Activated naive CD8-positive, alpha-beta T cell treated with anti-CD3 and anti-CD28 coated beads, Interleukin-2, amount 50 U/mL, for 24 hours (primary cell): Measurements from ENCODE around the gene BICC1.

ENCODE experiments used
- ATAC-seq: fragments of 150-1000 bp; cut with Tn5 transposase; one replicate; pipeline ENCODE4 v1.10.0; 2021
- DNase-seq: peaks from one replicate; pipeline ENCODE4 v3.0.0; 2021
- H3K27ac Mint-ChIP-seq: one replicate; pipeline ENCODE4 v1.8.0; 2021; ENCODE audit warnings: mild to moderate bottlenecking, mixed read lengths
- H3K27me3 Mint-ChIP-seq: one replicate; pipeline ENCODE4 v1.8.0; 2021; ENCODE audit warnings: mixed read lengths
- H3K36me3 Mint-ChIP-seq: one replicate; pipeline ENCODE4 v1.8.0; 2021; ENCODE audit warnings: low read depth, mixed read lengths
- H3K4me1 Mint-ChIP-seq: one replicate; pipeline ENCODE4 v1.8.0; 2021; ENCODE audit warnings: mixed read lengths
- H3K4me3 Mint-ChIP-seq: one replicate; pipeline ENCODE4 v1.8.0; 2021; ENCODE audit warnings: mild to moderate bottlenecking, moderate library complexity, mixed read lengths
- H3K9me3 Mint-ChIP-seq: one replicate; pipeline ENCODE4 v1.8.0; 2021; ENCODE audit warnings: mixed read lengths

BICC1 gene

GRCh38 chr10:58725901-58726300 is 213.2 kb downstream of the BICC1 start:
- DNase-seq (no peak), ATAC-seq (no peak)
- no peak overlapping the region for H3K4me3 Mint-ChIP-seq
- H3K27ac Mint-ChIP-seq: no peak overlapping the region
- peaks cover under 1% of the 10 kb centered on the region for H3K9me3 Mint-ChIP-seq
- H3K36me3 Mint-ChIP-seq: no peaks in the 10 kb centered on the region
- H3K4me1 Mint-ChIP-seq: no peaks in the 10 kb centered on the region
- H3K27me3 Mint-ChIP-seq: no peaks in the 10 kb centered on the region

GRCh38 chr10:58727633-58728032 is 215.0 kb downstream of the BICC1 start:
- H3K36me3 Mint-ChIP-seq: peaks cover 2% of the 10 kb centered on the region
- H3K4me1 Mint-ChIP-seq: no peaks in the 10 kb centered on the region
- DNase-seq: no peak
- H3K4me3 Mint-ChIP-seq: no peak overlapping the region
- no peak for ATAC-seq
- no peaks in the 10 kb centered on the region for H3K27me3 Mint-ChIP-seq
- H3K27ac Mint-ChIP-seq: no peak overlapping the region
- H3K9me3 Mint-ChIP-seq: peaks cover 6% of the 10 kb centered on the region

- DNase-seq (no peak), ATAC-seq (no peak)
- no peaks in the 10 kb centered on the region for H3K4me1 Mint-ChIP-seq
- H3K4me3 Mint-ChIP-seq: no peak overlapping the region
- H3K9me3 Mint-ChIP-seq: peaks cover 6% of the 10 kb centered on the region
- H3K27ac Mint-ChIP-seq: no peak overlapping the region
- peaks cover 2% of the 10 kb centered on the region for H3K36me3 Mint-ChIP-seq
- no peaks in the 10 kb centered on the region for H3K27me3 Mint-ChIP-seq
Measured at GRCh38 chr10:58731276-58731675, 218.6 kb downstream of the BICC1 start.

DNA sequence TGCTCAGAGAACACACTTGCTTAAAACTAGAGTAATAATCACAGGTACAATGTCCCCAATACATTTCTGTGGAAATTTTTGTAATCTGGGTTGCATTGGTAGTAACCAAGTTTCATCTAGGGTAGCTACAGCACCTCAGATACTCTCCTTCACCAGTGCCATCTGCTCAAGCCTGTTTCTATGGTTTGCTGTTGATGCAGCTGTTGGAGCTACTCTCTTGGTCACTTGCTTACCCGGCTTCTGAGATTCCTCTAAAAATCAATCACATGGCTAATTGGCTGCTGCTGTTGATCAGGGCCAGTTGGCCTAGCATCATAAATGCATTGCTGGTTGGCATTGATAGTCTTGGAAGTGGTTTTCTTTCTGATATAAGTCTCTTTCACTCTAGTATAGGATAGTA is 220.8 kb downstream of the BICC1 start:
- ATAC-seq (no peak), DNase-seq (no peak)
- H3K4me3 Mint-ChIP-seq: no peak overlapping the region
- no peak overlapping the region for H3K27ac Mint-ChIP-seq
- no peaks in the 10 kb centered on the region for H3K4me1 Mint-ChIP-seq
- peaks cover 2% of the 10 kb centered on the region for H3K36me3 Mint-ChIP-seq
- peaks cover 6% of the 10 kb centered on the region for H3K9me3 Mint-ChIP-seq
- no peaks in the 10 kb centered on the region for H3K27me3 Mint-ChIP-seq

- peaks cover 6% of the 10 kb centered on the region for H3K9me3 Mint-ChIP-seq
- no peak overlapping the region for H3K27ac Mint-ChIP-seq
- no peaks in the 10 kb centered on the region for H3K4me1 Mint-ChIP-seq
- no peaks in the 10 kb centered on the region for H3K27me3 Mint-ChIP-seq
- DNase-seq: no peak
- no peak for ATAC-seq
- peaks cover 2% of the 10 kb centered on the region for H3K36me3 Mint-ChIP-seq
- no peak overlapping the region for H3K4me3 Mint-ChIP-seq
Measured at GRCh38 chr10:58734116-58734515, 221.4 kb downstream of the BICC1 start.

- no peak overlapping the region for H3K4me3 Mint-ChIP-seq
- ATAC-seq (no peak), DNase-seq (no peak)
- peaks cover 2% of the 10 kb centered on the region for H3K36me3 Mint-ChIP-seq
- no peaks in the 10 kb centered on the region for H3K27me3 Mint-ChIP-seq
- peaks cover 6% of the 10 kb centered on the region for H3K9me3 Mint-ChIP-seq
- no peak overlapping the region for H3K27ac Mint-ChIP-seq
- H3K4me1 Mint-ChIP-seq: no peaks in the 10 kb centered on the region
Measured at GRCh38 chr10:58734664-58735063, 222.0 kb downstream of the BICC1 start.

GRCh38 chr10:58735087-58735486 is 222.4 kb downstream of the BICC1 start:
- Mint-ChIP-seq H3K4me3 (no peak overlapping the region), H3K36me3 (peaks cover 2% of the 10 kb centered on the region), H3K27ac (no peak overlapping the region), H3K4me1 (no peaks in the 10 kb centered on the region), H3K27me3 (no peaks in the 10 kb centered on the region), H3K9me3 (peaks cover 6% of the 10 kb centered on the region)
- ATAC-seq: no peak
- no peak for DNase-seq

DNA sequence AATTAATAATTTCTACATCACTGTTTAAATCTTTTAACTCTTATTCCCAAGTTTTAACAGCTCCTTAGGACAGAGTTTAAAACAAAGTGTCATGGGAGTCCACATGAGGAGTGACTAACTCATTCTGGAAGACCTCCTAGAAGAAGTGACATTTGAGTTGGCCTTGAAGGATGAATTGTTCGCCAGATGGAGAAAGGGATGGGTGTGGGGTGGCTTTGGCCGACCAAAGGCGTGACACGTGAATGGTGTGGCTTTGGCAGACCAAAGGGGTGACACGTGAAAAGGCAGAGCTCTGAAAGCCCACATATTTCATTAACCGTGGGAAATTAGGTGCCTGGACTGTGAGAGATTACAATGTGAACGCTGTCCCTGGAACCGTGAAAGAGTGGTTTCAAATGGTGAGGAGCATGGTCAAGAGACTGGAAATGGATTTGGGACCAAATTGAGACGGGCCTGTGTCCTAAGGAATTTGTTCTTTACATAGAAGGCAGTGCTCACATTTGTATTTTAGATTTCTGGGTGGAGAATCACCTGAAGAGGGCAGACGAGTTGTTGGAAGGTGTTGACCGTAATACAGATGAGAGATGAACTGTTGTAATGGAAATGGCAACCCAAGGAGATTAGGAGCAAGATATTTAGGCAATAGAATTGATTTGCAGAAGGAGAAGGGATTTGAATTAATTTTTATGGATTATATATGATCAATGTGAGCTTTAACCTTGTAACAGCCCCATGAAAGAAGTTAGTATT is 228.1 kb downstream of the BICC1 start:
- Mint-ChIP-seq H3K4me3 (no peak overlapping the region), H3K27ac (no peak overlapping the region), H3K27me3 (no peaks in the 10 kb centered on the region), H3K9me3 (no peaks in the 10 kb centered on the region), H3K36me3 (no peaks in the 10 kb centered on the region), H3K4me1 (no peaks in the 10 kb centered on the region)
- DNase-seq (no peak), ATAC-seq (no peak)

DNA sequence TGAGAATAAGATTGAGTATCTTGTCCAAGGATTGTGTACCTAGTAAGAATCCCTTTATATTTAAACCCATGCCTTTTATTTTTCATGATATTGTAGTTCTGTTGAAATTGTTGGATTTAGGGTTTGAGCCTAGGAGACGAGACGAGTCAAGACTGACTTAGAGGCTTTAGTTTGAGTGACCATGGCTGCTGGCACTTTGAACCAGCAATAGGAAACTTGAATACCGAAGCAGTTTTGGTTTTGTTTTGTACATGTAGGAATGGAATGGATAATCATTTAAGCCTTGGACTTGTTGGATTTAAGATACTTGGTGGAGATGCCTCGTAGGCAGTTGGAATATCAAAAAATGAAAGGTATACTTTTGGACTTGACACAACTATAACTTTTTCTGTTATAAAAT is 229.0 kb downstream of the BICC1 start:
- DNase-seq (no peak), ATAC-seq (no peak)
- Mint-ChIP-seq H3K36me3 (no peaks in the 10 kb centered on the region), H3K9me3 (no peaks in the 10 kb centered on the region), H3K27me3 (no peaks in the 10 kb centered on the region), H3K4me3 (no peak overlapping the region), H3K27ac (no peak overlapping the region), H3K4me1 (no peaks in the 10 kb centered on the region)

- Mint-ChIP-seq H3K9me3 (no peaks in the 10 kb centered on the region), H3K27me3 (no peaks in the 10 kb centered on the region), H3K4me3 (no peak overlapping the region), H3K27ac (no peak overlapping the region), H3K36me3 (no peaks in the 10 kb centered on the region), H3K4me1 (no peaks in the 10 kb centered on the region)
- no peak for ATAC-seq
- no peak for DNase-seq
Measured at GRCh38 chr10:58742141-58742540, 229.5 kb downstream of the BICC1 start.

DNA sequence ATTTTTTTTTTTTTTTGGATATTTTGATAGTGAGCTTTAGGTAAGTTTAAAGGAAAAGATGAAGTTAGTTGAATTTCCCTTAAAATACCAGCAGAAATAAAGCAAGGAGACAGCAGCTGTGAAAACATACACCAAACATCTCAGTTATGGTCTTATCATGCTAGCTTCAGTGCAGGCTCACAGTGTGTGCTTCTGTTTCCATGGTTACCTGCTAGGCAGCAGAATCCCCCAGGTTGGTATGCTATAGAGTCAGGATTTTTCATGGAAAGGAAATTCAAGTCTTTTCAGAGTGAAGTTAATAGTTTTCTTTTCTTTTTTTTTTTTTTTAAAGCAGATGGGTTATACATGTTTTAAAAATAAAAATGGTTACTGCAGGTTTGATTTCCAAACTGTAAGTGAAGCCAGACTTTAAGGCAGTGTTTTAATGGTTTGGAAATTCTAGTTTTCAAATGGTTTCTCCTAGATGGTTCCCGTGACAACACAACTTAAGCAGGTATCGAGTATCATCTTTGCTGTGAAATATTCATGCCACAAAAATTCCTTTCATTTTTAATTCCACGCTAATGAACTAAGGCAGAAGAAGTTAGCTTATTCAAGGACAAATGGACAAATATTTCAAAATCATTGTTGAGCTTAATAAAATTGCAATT is 230.9 kb downstream of the BICC1 start:
- Mint-ChIP-seq H3K4me3 (no peak overlapping the region), H3K27me3 (no peaks in the 10 kb centered on the region), H3K27ac (no peak overlapping the region), H3K4me1 (no peaks in the 10 kb centered on the region), H3K9me3 (no peaks in the 10 kb centered on the region), H3K36me3 (no peaks in the 10 kb centered on the region)
- no peak for DNase-seq
- ATAC-seq: no peak

- Mint-ChIP-seq H3K36me3 (no peaks in the 10 kb centered on the region), H3K4me1 (no peaks in the 10 kb centered on the region), H3K9me3 (no peaks in the 10 kb centered on the region), H3K27ac (no peak overlapping the region), H3K4me3 (no peak overlapping the region), H3K27me3 (no peaks in the 10 kb centered on the region)
- no peak for ATAC-seq
- DNase-seq: no peak
Measured at GRCh38 chr10:58746474-58747185, 234.0 kb downstream of the BICC1 start.

DNA sequence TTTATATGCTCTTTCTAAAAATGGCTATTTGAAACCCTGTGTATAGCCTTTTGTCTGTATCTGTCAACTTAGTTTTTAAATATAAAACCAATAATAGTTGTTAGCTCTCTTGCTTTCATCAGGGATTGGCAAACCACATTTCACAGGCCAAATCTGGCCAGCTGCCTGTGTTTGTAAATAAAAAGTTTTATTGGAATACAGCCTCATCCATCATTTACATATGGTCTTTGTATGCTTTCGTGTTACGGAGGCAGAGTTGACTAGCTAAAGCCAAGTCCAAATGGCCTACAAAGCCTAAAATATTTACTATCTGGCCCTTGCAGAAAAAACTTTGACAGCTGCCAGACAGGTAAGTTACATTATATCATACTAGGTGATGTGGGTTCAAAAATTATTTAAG is 235.0 kb downstream of the BICC1 start:
- ATAC-seq (no peak), DNase-seq (no peak)
- no peaks in the 10 kb centered on the region for H3K36me3 Mint-ChIP-seq
- H3K4me1 Mint-ChIP-seq: no peaks in the 10 kb centered on the region
- H3K27me3 Mint-ChIP-seq: no peaks in the 10 kb centered on the region
- no peak overlapping the region for H3K4me3 Mint-ChIP-seq
- no peaks in the 10 kb centered on the region for H3K9me3 Mint-ChIP-seq
- no peak overlapping the region for H3K27ac Mint-ChIP-seq

- ATAC-seq (no peak), DNase-seq (no peak)
- no peaks in the 10 kb centered on the region for H3K27me3 Mint-ChIP-seq
- no peak overlapping the region for H3K27ac Mint-ChIP-seq
- no peaks in the 10 kb centered on the region for H3K4me1 Mint-ChIP-seq
- no peak overlapping the region for H3K4me3 Mint-ChIP-seq
- no peaks in the 10 kb centered on the region for H3K9me3 Mint-ChIP-seq
- H3K36me3 Mint-ChIP-seq: no peaks in the 10 kb centered on the region
Measured at GRCh38 chr10:58752665-58753064, 240.0 kb downstream of the BICC1 start.

GRCh38 chr10:58753425-58753824 is 240.8 kb downstream of the BICC1 start:
- Mint-ChIP-seq H3K4me1 (no peaks in the 10 kb centered on the region), H3K36me3 (no peaks in the 10 kb centered on the region), H3K4me3 (no peak overlapping the region), H3K27me3 (no peaks in the 10 kb centered on the region), H3K9me3 (no peaks in the 10 kb centered on the region), H3K27ac (no peak overlapping the region)
- no peak for DNase-seq
- no peak for ATAC-seq
